Retinal pigment epithelial cell (primary cell): ENCODE measurements around the gene PRDM13.

Experiments
- DNase-seq: peaks from one replicate; pipeline ENCODE4 v3.0.0-alpha.2; 2010; ENCODE audit warnings: low read depth
- H3K4me3 ChIP-seq: 2 replicates; pipeline ENCODE4 v1.5.1; 2011; ENCODE audit warnings: mild to moderate bottlenecking, low read length, control low read depth, moderate library complexity
- CTCF ChIP-seq: conservative IDR thresholded peaks from 2 replicates; pipeline ENCODE4 v1.5.1; 2011; ENCODE audit warnings: low read depth, low read length, control low read depth, inconsistent platforms

PRDM13 gene

GRCh38 chr6:99606656-99607415, at the start of gene PRDM13:
Gene PRDM13 (plus strand): TSS chr6:99606833. CDS start chr6:99607035, 202 bp downstream.
- DNase-seq, result no peak
- no peak within 1 kb of the TSS for H3K4me3 ChIP-seq
- no peak for TF ChIP-seq CTCF

DNA sequence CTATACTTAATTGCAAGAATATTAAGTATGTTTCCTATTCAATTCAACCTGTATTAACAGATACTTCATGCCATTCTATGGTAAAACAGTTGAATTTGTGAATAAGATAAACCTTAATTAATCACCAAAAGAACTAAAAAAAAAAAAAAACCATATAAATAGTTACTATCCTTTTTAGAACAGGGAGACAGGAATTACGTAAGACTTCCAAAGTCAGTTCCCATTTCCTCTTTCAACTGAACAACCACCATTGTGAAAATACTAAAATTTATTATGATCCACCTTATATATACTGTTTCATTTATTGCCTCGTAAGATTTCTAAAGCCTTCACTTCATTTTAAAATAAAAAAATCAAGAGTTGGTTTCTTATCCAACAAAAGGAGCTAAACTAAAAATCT, 47.6 kb upstream of the PRDM13 start:
- no peak for DNase-seq

DNA sequence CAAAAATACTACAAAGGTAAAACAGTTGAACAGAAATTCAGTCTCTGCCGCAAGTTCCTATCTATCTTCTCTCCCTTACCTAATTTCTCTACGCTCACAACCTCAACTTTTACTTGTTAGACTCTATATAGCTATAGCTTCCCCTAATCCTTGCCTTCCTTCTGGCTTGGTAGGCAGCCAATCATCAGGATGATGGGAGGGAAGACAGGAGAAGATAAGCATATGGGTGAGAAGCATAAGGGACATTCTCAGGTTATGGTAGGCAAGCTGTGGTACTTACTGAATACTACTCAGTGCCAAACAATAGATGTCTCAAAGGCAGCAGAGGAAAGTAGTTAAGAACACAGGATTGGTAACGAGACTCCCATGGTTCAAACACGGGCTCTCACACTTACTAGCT, 46.0 kb upstream of the PRDM13 start:
- no peak overlapping the region for H3K4me3 ChIP-seq
- no peak for TF ChIP-seq CTCF
- no peak for DNase-seq

More for the DNA sequence above, 47.6 kb upstream of the PRDM13 start:
- no peak for TF ChIP-seq CTCF
- H3K4me3 ChIP-seq, result no peak overlapping the region

DNA sequence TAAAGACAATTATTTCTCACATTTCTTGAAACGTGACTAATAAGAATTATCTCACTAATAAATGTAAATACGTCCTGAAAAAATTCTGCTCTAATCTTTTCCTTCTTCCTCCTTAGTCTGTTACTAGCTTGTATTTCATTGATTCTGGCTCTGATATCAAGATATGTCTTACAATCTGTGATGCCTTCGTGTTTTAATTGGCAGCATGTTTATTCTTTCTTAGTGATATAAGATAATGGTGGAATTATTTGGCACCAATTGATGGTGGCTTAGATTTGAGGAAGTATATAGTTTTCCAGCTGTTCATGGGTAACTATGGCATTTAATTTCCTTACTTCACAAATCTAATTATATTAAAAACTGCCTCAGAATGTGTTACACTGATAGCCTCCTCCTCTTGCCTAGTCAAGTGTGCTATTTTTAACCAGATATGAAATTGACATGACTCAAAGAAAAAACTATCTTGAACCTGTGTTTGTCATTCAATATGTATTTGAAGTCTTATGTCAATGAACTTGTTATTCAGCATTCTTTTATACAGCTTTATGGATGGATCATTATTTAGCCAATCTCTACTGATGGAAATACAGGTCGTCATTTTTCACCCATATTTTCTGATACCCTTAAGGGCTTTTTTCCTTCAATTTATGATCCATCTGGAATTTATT, 43.4 kb upstream of the PRDM13 start:
- no peak for TF ChIP-seq CTCF
- no peak overlapping the region for H3K4me3 ChIP-seq
- no peak for DNase-seq

GRCh38 chr6:99568103-99568933, 38.3 kb upstream of the PRDM13 start, which contains the start of gene CCNC:
Gene CCNC (minus strand): TSS chr6:99568660. CDS start chr6:99568527, 133 bp downstream.
- no peak for TF ChIP-seq CTCF
- peak; percentile 91 for DNase-seq
- peak within 1 kb of the TSS; percentile 99 for H3K4me3 ChIP-seq

DNA sequence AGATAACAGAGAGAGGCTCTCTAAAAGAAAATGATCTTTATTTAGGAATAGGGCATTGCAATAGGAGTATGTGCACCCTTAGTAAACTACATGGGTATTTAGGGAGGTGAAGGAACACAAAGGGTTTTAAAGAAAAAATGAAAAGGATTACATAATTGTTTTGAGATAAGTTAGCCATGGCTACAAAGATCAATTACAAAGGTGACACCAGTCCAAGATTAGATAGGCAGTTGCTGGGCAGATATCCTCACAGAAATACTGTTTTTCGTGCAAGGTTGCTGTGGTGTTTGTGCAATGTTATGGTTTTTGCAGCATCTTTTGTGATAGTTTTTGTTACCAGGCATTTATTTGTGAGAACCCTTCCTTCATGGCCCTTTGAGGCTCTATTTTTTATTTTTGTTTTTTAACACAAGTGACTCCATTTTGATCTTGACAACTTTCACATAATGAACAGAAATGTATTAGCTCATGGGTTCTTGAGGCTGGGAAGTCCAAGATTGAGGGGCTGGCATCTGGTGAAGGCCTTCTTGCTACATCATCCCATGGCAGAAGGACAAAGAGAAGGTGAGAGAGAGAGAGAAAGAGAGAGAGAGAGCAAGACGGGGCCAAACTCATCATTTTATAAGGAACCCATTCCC, 32.5 kb upstream of the PRDM13 start:
- DNase-seq, result no peak
- TF ChIP-seq CTCF, result no peak
- no peak overlapping the region for H3K4me3 ChIP-seq
